Thyroid gland (tissue), 4 donors: ENCODE data around the gene CRTAC1. TPM values are rescaled to one million over a fixed set of nuclear protein-coding genes. Genes with fewer than 3 reads are reported as not detected.

Source experiments
- DNase-seq, 2 donors: peaks; one replicate each; pipeline ENCODE4 v3.0.0-alpha.2; 2019
- H3K27ac ChIP-seq, 3 donors: fragments of 200-600 bp; sonication (generic); 1 replicate in 2 of 3; 2 replicates in 1 of 3; pipeline ENCODE4 v1.5.1; 2016 to 2019; ENCODE audit warnings: mild to moderate bottlenecking in 1 of 3, moderate library complexity in 1 of 3
- H3K27me3 ChIP-seq: fragments of 200-600 bp; sonication (generic); one replicate; pipeline ENCODE4 v1.5.1; 2019
- H3K36me3 ChIP-seq, 2 donors: fragments of 200-600 bp; sonication (generic); one replicate each; pipeline ENCODE4 v1.5.1; 2016 to 2019
- H3K4me1 ChIP-seq, 2 donors: fragments of 200-600 bp; sonication (generic); one replicate each; pipeline ENCODE4 v1.5.1; 2017 to 2019
- H3K4me3 ChIP-seq, 3 donors: fragments of 200-600 bp; sonication (generic); replicated peaks in 1 of 3; 1 replicate in 2 of 3; 2 replicates in 1 of 3; pipeline ENCODE4 v1.5.1; 2016; ENCODE audit warnings: mild to moderate bottlenecking in 1 of 3
- H3K9me3 ChIP-seq: fragments of 200-600 bp; sonication (generic); one replicate; pipeline ENCODE4 v1.5.1; 2017
- POLR2A ChIP-seq, 2 donors: fragments of 450-650 bp; IDR thresholded peaks; one replicate each; pipeline ENCODE4 v1.6.1; 2017; ENCODE audit warnings: antibody characterized with exemption in 2 of 2, mild to moderate bottlenecking in 2 of 2, moderate library complexity in 1 of 2
- WGBS, 2 donors: methylation state at CpG; one replicate each; pipeline ENCODE4 v1.1.5; 2017; 5-methylcytosine and 5-hydroxymethylcytosine counted together
- intact Hi-C: fragments of 100-400 bp; cut with DNase I; formaldehyde crosslinking; loops from one replicate; pipeline ENCODE4 v1.15.1; 2023
- total RNA-seq, 4 donors: library from RNA; depleted of rRNA; stranded (reverse); fragments of >200 nt; gene quantifications; one replicate each; pipeline ENCODE4 v1.2.3, GENCODE V29; 2016
- TF ChIP-seq, protein P1 (sequence below), 6 experiments: fragments of 200-600 bp in 3 of 6; fragments of 450-650 bp in 3 of 6; sonication (generic) in 3 of 6; IDR thresholded peaks; one replicate each; pipeline ENCODE4 v1.5.1; 2016 to 2019; ENCODE audit warnings: antibody characterized with exemption in 6 of 6, mild to moderate bottlenecking in 2 of 6, inconsistent platforms in 1 of 6, moderate library complexity in 1 of 6

CRTAC1 gene
- total RNA-seq, 4 donors from 2014 or later: 2.6 to 7.3 (median 3.7) TPM

DNA sequence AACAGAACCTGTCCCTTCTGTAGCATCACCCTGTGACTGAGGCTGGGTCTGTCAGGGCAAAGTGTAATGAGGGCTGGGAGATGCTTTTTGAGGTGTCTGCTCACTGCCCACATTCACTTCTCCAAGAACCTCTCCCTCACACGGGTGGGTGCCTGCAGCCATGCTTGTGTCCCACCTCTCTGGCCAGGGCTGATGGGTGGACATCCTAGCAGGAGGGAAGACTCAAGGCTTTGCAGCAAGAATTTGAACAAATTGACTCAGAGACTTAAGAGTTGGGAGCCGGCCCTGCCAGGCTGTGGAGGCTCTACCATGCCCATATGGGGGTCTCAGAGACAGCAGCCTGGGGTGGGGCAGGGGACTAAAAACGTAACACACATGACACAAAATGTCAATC is 147.3 kb downstream of the CRTAC1 start:
- H3K27me3 ChIP-seq: no peaks in the 10 kb centered on the region
- no peaks in the 10 kb centered on the region for H3K4me1 ChIP-seq
- no peak for DNase-seq
- TF ChIP-seq POLR2A (IDR thresholded peaks at IDR 0.05): no peak
- H3K27ac ChIP-seq: no peak overlapping the region
- intact Hi-C loops: no loop called here
- no peaks in the 10 kb centered on the region for H3K36me3 ChIP-seq
- H3K4me3 ChIP-seq: no peak overlapping the region
- no peaks in the 10 kb centered on the region for H3K9me3 ChIP-seq
- 68 to 87% methylated on average over 3 of the region's 3 CpGs for WGBS, 2 donors

DNA sequence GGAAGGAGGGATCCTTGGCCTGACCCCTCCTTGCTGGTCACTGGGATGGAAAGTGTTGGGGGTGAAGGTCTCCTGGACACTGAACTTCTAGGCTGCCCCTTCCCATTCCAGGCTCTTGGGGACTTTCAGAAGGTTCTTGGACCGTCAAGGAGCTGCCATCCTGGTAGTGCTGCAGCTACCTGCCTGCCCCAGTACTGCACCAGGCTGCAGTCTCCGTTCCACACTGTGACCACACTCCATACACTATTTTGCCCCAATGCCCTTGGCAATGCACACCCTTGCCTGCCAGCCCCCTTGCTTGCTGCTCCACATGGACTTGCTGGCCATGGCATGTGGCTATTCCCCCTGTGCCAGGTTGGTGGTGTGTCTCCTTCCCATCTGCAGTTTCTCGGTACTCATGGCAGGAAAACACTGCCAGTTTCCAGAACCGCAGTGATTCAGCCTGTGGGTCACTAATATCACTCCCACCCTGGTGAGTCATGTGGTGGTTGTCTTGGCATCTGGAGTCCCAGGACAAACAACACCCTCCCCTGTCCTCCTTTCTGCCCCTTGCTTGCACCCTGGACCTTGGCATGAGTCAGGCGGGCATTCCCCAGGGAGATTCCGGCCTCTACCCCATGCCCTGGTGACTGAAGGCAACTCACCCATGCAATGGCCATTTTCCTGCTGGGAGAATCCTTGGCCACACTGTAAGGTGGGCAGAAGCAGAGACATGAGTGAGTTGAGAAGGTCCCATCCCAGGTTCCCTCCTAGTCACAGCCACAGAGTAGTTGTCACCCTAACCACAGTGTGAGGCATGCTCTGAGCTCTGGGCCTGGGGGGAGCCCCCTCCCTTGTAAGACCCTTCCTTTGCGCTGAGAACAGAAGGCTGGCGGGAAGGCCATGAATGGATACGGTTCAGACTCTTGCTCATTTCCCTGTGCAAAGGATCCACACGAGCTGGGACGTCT is 148.0 kb downstream of the CRTAC1 start:
- no peak overlapping the region for H3K4me3 ChIP-seq
- no peak for TF ChIP-seq POLR2A (IDR thresholded peaks at IDR 0.05)
- TF ChIP-seq, protein P1, sequence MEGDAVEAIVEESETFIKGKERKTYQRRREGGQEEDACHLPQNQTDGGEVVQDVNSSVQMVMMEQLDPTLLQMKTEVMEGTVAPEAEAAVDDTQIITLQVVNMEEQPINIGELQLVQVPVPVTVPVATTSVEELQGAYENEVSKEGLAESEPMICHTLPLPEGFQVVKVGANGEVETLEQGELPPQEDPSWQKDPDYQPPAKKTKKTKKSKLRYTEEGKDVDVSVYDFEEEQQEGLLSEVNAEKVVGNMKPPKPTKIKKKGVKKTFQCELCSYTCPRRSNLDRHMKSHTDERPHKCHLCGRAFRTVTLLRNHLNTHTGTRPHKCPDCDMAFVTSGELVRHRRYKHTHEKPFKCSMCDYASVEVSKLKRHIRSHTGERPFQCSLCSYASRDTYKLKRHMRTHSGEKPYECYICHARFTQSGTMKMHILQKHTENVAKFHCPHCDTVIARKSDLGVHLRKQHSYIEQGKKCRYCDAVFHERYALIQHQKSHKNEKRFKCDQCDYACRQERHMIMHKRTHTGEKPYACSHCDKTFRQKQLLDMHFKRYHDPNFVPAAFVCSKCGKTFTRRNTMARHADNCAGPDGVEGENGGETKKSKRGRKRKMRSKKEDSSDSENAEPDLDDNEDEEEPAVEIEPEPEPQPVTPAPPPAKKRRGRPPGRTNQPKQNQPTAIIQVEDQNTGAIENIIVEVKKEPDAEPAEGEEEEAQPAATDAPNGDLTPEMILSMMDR (IDR thresholded peaks at IDR 0.05): no peak
- WGBS, 2 donors: 80 to 86% methylated on average over 11 of the region's 11 CpGs
- DNase-seq: no peak
- H3K27me3 ChIP-seq: no peaks in the 10 kb centered on the region
- no peak overlapping the region for H3K27ac ChIP-seq
- no peaks in the 10 kb centered on the region for H3K4me1 ChIP-seq
- no peaks in the 10 kb centered on the region for H3K36me3 ChIP-seq
- intact Hi-C loops: no loop called here
- H3K9me3 ChIP-seq: no peaks in the 10 kb centered on the region

DNA sequence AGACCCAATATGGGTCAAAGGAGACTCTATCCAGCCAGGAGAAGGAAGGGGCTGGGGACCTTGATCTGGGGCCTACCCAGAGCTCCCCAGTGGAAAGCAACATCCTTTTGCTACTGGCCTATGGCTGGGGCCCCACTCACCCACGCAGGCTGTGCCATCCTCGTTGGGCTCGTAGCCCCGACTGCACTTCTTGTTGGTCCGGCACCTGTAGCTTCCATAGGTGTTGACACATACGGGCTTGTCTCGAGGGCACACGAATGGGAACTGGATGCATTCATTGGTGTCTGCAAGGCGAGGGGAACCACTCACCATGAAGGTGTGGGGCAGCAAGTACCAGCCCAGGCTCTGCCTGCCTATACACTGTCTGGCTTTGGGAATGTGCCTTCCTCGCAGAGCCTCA is 150.3 kb downstream of the CRTAC1 start:
- Histone ChIP-seq H3K4me1 (no peaks in the 10 kb centered on the region), H3K4me3 (no peak overlapping the region), H3K9me3 (no peaks in the 10 kb centered on the region), H3K36me3 (no peaks in the 10 kb centered on the region), H3K27me3 (no peaks in the 10 kb centered on the region), H3K27ac (no peak overlapping the region)
- DNase-seq: no peak
- TF ChIP-seq POLR2A (IDR thresholded peaks at IDR 0.05): no peak
- intact Hi-C loops: no loop called here
- 90 to 93% methylated on average over 7 to 10 of the region's 10 CpGs for WGBS, 2 donors

DNA sequence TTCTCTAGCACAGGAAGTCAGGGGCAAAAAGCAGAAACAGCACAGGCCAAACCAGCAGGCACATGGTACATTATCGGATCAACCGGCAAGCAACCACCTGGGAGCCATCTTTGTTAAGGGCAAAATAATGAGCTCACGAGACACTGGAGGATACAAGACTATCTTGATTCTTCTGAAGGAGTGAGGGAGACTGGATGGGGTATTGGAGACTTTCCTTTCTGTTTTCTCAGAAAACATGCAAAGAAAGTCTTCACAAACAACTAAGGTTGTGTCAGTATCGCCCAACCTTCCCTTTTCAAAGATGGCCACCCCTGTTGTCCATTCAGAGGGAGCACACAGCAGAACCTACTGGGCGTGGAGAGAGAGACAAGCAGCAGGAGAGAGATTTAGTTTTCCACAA is 151.2 kb downstream of the CRTAC1 start:
- no peak for DNase-seq
- TF ChIP-seq, protein P1 (IDR thresholded peaks at IDR 0.05): no peak
- TF ChIP-seq POLR2A (IDR thresholded peaks at IDR 0.05): no peak
- Histone ChIP-seq H3K9me3 (no peaks in the 10 kb centered on the region), H3K27me3 (no peaks in the 10 kb centered on the region), H3K4me3 (no peak overlapping the region), H3K36me3 (no peaks in the 10 kb centered on the region), H3K27ac (no peak overlapping the region), H3K4me1 (no peaks in the 10 kb centered on the region)
- intact Hi-C loops: no loop called here
- 91 to 94% methylated on average over 5 of the region's 5 CpGs for WGBS, 2 donors

DNA sequence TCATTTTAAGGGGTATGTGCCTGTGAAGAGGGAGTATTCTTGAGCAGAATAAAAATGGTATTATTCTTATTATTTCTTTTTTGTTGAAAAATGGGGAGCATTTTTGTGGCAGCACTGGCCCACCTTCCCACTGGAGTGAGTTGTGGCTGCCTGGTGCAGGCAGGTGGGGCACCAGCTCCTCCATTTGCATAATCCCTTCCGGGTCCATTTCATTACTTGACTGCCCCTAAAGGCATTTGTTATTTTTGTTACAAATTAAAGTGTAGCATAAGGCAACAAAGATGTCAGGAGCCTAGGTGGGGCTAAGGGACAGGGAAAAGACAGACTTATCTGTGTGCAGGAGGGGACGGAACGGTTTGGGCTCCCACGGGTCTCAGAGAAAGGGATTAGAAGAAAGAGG is 154.0 kb downstream of the CRTAC1 start:
- H3K4me3 ChIP-seq: no peak overlapping the region
- 50 to 61% methylated on average over 4 of the region's 4 CpGs for WGBS, 2 donors
- intact Hi-C loops: no loop called here
- TF ChIP-seq, protein P1 (IDR thresholded peaks at IDR 0.05): no peak
- no peak for TF ChIP-seq POLR2A (IDR thresholded peaks at IDR 0.05)
- no peak overlapping the region for H3K27ac ChIP-seq
- H3K4me1 ChIP-seq: no peaks in the 10 kb centered on the region
- DNase-seq: no peak
- no peaks in the 10 kb centered on the region for H3K27me3 ChIP-seq
- H3K9me3 ChIP-seq: no peaks in the 10 kb centered on the region
- no peaks in the 10 kb centered on the region for H3K36me3 ChIP-seq

DNA sequence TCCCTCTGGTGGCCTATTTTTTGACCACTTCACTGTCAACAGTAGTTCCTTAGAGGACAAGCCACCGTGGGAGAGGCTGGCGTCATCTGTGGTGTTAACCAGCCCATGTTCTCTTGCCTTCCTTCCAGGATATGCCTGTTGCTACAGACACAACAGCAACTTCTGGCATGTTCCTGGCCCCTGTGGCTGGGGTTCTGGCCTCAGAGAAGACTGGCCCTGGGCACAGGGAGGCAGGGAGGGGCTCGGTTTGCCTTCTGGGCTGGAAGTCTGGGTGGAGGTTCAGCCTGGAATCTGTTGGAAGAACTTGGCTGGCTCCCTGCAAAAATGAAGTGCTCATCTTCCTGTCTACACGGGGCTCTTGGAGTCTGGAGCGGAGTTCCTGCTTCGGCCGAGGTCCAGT is 155.0 kb downstream of the CRTAC1 start:
- 76 to 79% methylated on average over 6 to 7 of the region's 7 CpGs for WGBS, 2 donors
- no peak overlapping the region for H3K4me3 ChIP-seq
- intact Hi-C loops: no loop called here
- H3K9me3 ChIP-seq: no peaks in the 10 kb centered on the region
- no peaks in the 10 kb centered on the region for H3K4me1 ChIP-seq
- H3K36me3 ChIP-seq: no peaks in the 10 kb centered on the region
- TF ChIP-seq POLR2A (IDR thresholded peaks at IDR 0.05): no peak
- TF ChIP-seq, protein P1 (IDR thresholded peaks at IDR 0.05): no peak
- DNase-seq: no peak
- no peaks in the 10 kb centered on the region for H3K27me3 ChIP-seq
- H3K27ac ChIP-seq: no peak overlapping the region
